ENCODE results near the gene BSDC1. TPM values are rescaled to one million over a fixed set of nuclear protein-coding genes. Genes with fewer than 3 reads are reported as not detected.

BSDC1 gene
- total and polyA plus RNA-seq, 10 of the 15 experiments (the other 5 are each of a cell fraction or from before 2014, with no cell fraction given): 3.0 to 39.7 (median 22.8) TPM

GRCh38 chr1:32365445-32365844 is 28.8 kb downstream of the BSDC1 start:
- WGBS (ENCODE audit: insufficient coverage, insufficient replicate concordance, low lambda C conversion rate, missing lambda C conversion rate): 85% methylated on average over 6 of the region's 6 CpGs
- intact Hi-C loops (cut with micrococcal nuclease; ENCODE audit: unreplicated experiment): no loop called here
- no peak overlapping the region for H3K27ac ChIP-seq (ENCODE audit: control insufficient read depth, insufficient read depth)
- no peaks in the 10 kb centered on the region for H3K4me1 ChIP-seq (ENCODE audit: control insufficient read depth, insufficient read depth, low read length)
- H2AFZ ChIP-seq (ENCODE audit: control insufficient read depth, low read depth, low read length): no peak overlapping the region
- H3K79me2 ChIP-seq (ENCODE audit: control insufficient read depth, insufficient read depth, low read length): no peaks in the 10 kb centered on the region
- SMC1A ChIA-PET (ENCODE audit: uncharacterized antibody, unreplicated experiment): interaction anchor here (0.6 to 0.9 kb wide), 3 partner anchors 36 to 493 kb away, joined by 3 read pairs; no protein-coding TSS in a partner anchor
- H3K9ac ChIP-seq (ENCODE audit: control insufficient read depth, insufficient read depth, low read length): no peak overlapping the region
- no peak for ATAC-seq
- in situ Hi-C loops (cut with MboI): no loop called here
- RAD21 ChIA-PET (ENCODE audit: unreplicated experiment): no interaction called here
- TF ChIP-seq STAT1 (conservative IDR thresholded peaks at IDR 0.05) (no peak), SUPT20H (IDR thresholded peaks at IDR 0.05; ENCODE audit: borderline replicate concordance, control insufficient read depth, low read depth, low read length) (no peak), CBX3 (IDR thresholded peaks at IDR 0.05; ENCODE audit: borderline replicate concordance, low read depth) (no peak), LARP7 (IDR thresholded peaks at IDR 0.05) (no peak), SPI1 (IDR thresholded peaks at IDR 0.05; ENCODE audit: borderline replicate concordance, insufficient read depth, low read depth, low read length) (no peak)
- TF ChIP-seq, protein P1, sequence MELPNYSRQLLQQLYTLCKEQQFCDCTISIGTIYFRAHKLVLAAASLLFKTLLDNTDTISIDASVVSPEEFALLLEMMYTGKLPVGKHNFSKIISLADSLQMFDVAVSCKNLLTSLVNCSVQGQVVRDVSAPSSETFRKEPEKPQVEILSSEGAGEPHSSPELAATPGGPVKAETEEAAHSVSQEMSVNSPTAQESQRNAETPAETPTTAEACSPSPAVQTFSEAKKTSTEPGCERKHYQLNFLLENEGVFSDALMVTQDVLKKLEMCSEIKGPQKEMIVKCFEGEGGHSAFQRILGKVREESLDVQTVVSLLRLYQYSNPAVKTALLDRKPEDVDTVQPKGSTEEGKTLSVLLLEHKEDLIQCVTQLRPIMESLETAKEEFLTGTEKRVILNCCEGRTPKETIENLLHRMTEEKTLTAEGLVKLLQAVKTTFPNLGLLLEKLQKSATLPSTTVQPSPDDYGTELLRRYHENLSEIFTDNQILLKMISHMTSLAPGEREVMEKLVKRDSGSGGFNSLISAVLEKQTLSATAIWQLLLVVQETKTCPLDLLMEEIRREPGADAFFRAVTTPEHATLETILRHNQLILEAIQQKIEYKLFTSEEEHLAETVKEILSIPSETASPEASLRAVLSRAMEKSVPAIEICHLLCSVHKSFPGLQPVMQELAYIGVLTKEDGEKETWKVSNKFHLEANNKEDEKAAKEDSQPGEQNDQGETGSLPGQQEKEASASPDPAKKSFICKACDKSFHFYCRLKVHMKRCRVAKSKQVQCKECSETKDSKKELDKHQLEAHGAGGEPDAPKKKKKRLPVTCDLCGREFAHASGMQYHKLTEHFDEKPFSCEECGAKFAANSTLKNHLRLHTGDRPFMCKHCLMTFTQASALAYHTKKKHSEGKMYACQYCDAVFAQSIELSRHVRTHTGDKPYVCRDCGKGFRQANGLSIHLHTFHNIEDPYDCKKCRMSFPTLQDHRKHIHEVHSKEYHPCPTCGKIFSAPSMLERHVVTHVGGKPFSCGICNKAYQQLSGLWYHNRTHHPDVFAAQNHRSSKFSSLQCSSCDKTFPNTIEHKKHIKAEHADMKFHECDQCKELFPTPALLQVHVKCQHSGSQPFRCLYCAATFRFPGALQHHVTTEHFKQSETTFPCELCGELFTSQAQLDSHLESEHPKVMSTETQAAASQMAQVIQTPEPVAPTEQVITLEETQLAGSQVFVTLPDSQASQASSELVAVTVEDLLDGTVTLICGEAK (IDR thresholded peaks at IDR 0.05; ENCODE audit: borderline replicate concordance): no peak
- no peaks in the 10 kb centered on the region for H4K20me1 ChIP-seq (ENCODE audit: control insufficient read depth, insufficient read depth)
- POLR2A ChIA-PET: interaction anchor here (0.5 kb wide), 1 partner anchor 112 kb away, joined by 3 read pairs; no protein-coding TSS in a partner anchor
- no peak overlapping the region for H3K4me3 ChIP-seq
- no peak for FAIRE-seq
- H3K27me3 ChIP-seq (replicated peaks in 1 of 2; ENCODE audit: control insufficient read depth in 2 of 2, insufficient read depth in 2 of 2, low read length in 1 of 2): no peaks in the 10 kb centered on the region
- DNase-seq (ENCODE audit: low read depth, low spot score): no peak
- BruUV-seq (replicated peaks): no TSS peak
- CTCF ChIA-PET: interaction anchor here (0.9 to 2.6 kb wide), 5 partner anchors 11 to 150 kb away, joined by 3 to 7 read pairs (median 4); no protein-coding TSS in a partner anchor
- no peak overlapping the region for H3K4me2 ChIP-seq (ENCODE audit: control insufficient read depth, insufficient read depth)
- peaks cover 3 to 10% of the 10 kb centered on the region in 2 experiments for H3K36me3 ChIP-seq (ENCODE audit: control insufficient read depth in 2 of 2, insufficient read depth in 2 of 2, low read length in 1 of 2)
- no peaks in the 10 kb centered on the region for H3K9me3 ChIP-seq (replicated peaks; ENCODE audit: control insufficient read depth, insufficient read depth, low read length)

All from GM12878 (cell line).